Measurements from ENCODE around the gene CTBP1. TPM values are rescaled to one million over a fixed set of nuclear protein-coding genes. Genes with fewer than 3 reads are reported as not detected.
A peak's percentile ranks its signal among the peaks of the same experiment; 100 is the strongest.

The CTBP1 gene
- total RNA-seq, 3 donors from 2014 or later = 130 to 159 (median 133) TPM

DNA sequence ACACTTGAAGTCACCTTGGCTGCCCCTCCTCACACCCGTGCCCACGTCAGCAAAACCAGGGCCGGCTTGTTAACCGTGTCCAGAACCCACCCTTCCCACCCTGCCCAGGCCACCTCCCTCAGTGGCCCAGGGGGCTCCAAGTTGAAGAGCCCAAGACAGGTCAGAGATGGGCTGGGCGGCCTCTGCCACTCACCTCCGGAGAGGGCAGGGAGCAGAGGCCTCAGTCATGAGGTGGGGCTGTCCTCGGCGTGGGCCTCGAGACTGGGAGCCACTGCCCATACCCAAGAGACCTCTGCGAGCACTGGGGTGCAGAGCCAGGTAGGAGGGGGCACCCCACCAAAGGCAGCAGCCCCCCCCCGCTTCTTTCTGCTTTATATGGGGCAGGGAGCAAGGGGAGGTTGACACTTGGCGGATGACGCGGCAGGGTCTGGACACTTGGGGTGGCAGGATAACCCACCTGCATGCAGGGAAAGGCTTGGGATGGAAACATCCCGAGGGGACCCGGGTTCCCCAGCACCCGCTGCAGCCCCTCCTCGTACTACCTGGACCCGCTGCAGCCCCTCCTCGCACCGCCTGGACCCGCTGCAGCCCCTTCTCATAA lies 38.6 kb downstream of the CTBP1 start:
- intact Hi-C loops (cut with DNase I; ENCODE audit: low total_unique reads) = loop anchor here (10.0 kb wide), 1 partner anchor 456 kb away; no protein-coding TSS in a partner anchor
- DNase-seq (ENCODE audit: low spot score in 2 of 2) = no peak
- no peaks in the 10 kb centered on the region for H3K9me3 ChIP-seq
- peak overlapping the region in 1 of 3 donors; percentile 16 for H3K4me3 ChIP-seq
- peak overlapping the region in 1 of 2 donors; percentile 85 for H3K27ac ChIP-seq
- TF ChIP-seq POLR2AphosphoS5 (IDR thresholded peaks at IDR 0.05) (no peak), POLR2A (IDR thresholded peaks at IDR 0.05) (no peak)
- TF ChIP-seq, protein P1, sequence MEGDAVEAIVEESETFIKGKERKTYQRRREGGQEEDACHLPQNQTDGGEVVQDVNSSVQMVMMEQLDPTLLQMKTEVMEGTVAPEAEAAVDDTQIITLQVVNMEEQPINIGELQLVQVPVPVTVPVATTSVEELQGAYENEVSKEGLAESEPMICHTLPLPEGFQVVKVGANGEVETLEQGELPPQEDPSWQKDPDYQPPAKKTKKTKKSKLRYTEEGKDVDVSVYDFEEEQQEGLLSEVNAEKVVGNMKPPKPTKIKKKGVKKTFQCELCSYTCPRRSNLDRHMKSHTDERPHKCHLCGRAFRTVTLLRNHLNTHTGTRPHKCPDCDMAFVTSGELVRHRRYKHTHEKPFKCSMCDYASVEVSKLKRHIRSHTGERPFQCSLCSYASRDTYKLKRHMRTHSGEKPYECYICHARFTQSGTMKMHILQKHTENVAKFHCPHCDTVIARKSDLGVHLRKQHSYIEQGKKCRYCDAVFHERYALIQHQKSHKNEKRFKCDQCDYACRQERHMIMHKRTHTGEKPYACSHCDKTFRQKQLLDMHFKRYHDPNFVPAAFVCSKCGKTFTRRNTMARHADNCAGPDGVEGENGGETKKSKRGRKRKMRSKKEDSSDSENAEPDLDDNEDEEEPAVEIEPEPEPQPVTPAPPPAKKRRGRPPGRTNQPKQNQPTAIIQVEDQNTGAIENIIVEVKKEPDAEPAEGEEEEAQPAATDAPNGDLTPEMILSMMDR (IDR thresholded peaks at IDR 0.05) = no peak
- no peaks in the 10 kb centered on the region for H3K27me3 ChIP-seq
- H3K36me3 ChIP-seq = no peaks in the 10 kb centered on the region
- H3K4me1 ChIP-seq = peaks cover 3 to 5% of the 10 kb centered on the region in 2 donors

DNA sequence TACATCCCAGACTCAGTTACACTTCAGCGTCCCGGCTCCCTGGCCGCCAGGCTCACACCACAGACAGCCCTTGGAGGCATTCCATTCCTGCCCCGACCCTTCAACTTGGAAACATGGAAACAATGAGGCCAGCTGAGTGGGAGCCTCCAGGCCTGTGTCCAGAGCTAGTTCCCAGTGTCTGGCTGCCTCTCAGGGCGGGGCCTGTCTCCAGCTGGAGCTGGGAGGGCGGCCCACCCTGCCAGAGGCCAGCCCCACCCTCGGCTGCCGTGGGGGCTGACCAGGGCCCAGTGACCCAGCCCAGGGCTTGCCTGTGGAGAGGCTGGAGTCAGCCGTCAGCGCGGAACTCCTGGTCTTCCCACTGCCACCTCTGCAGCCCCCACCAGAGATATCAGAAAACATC lies 39.1 kb downstream of the CTBP1 start:
- DNase-seq (ENCODE audit: low spot score in 2 of 2) = no peak
- intact Hi-C loops (cut with DNase I; ENCODE audit: low total_unique reads) = loop anchor here (10.0 kb wide), 1 partner anchor 455 kb away; no protein-coding TSS in a partner anchor
- Histone ChIP-seq H3K27me3 (no peaks in the 10 kb centered on the region), H3K9me3 (no peaks in the 10 kb centered on the region), H3K27ac (peak overlapping the region in 1 of 2 donors; percentile 85), H3K4me3 (peak overlapping the region in 1 of 3 donors; percentile 40), H3K36me3 (no peaks in the 10 kb centered on the region), H3K4me1 (peaks cover 3 to 5% of the 10 kb centered on the region in 2 donors)
- peak in 2 of 3 donors; percentile 9 to 45 for TF ChIP-seq POLR2AphosphoS5 (IDR thresholded peaks at IDR 0.05)
- TF ChIP-seq, protein P1 (IDR thresholded peaks at IDR 0.05) = no peak
- no peak for TF ChIP-seq POLR2A (IDR thresholded peaks at IDR 0.05)

DNA sequence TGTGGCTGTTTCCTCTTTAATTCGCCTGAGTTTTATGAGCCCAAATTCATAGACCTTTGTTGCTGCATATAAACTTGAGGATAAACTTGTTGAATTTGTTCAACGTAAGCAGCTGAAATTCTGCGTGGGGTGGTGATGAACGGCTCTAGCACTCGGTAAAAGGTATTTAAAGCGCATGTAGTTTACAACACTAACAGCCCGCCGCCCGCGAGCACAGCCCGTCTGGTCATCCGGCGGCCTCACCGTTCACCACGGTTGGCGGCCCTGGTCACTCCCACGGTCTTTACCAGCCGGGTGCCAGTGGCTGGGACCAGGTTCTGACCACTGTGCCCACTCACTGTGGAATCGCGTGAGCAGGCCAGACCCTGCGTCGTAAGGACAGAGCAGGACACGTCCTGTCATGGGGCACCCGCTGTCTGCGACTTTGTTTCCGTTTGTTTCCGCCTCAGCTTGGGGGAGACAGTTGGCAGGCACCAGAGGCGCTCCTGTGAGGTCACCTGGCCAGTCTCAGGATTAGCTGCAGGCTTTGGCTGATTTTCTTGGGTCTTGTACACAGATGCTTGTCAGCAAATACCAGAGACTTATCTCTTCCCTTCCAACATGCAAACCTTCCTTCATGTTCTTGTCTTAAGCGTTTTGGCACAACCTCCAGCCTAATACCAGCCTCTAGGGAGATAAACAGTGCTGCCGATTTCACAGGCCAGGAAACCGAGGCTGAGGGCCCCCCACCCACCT lies 39.8 kb downstream of the CTBP1 start:
- intact Hi-C loops (cut with DNase I; ENCODE audit: low total_unique reads) = no loop called here
- no peaks in the 10 kb centered on the region for H3K27me3 ChIP-seq
- H3K9me3 ChIP-seq = no peaks in the 10 kb centered on the region
- no peaks in the 10 kb centered on the region for H3K36me3 ChIP-seq
- H3K4me3 ChIP-seq = peak overlapping the region in 1 of 3 donors; percentile 40
- peak overlapping the region; percentile 40 to 85 for H3K27ac ChIP-seq
- TF ChIP-seq POLR2A (IDR thresholded peaks at IDR 0.05) (no peak), POLR2AphosphoS5 (IDR thresholded peaks at IDR 0.05) (no peak)
- TF ChIP-seq, protein P1 (IDR thresholded peaks at IDR 0.05) = no peak
- peaks cover 3 to 5% of the 10 kb centered on the region in 2 donors for H3K4me1 ChIP-seq
- DNase-seq (ENCODE audit: low spot score in 2 of 2) = no peak

DNA sequence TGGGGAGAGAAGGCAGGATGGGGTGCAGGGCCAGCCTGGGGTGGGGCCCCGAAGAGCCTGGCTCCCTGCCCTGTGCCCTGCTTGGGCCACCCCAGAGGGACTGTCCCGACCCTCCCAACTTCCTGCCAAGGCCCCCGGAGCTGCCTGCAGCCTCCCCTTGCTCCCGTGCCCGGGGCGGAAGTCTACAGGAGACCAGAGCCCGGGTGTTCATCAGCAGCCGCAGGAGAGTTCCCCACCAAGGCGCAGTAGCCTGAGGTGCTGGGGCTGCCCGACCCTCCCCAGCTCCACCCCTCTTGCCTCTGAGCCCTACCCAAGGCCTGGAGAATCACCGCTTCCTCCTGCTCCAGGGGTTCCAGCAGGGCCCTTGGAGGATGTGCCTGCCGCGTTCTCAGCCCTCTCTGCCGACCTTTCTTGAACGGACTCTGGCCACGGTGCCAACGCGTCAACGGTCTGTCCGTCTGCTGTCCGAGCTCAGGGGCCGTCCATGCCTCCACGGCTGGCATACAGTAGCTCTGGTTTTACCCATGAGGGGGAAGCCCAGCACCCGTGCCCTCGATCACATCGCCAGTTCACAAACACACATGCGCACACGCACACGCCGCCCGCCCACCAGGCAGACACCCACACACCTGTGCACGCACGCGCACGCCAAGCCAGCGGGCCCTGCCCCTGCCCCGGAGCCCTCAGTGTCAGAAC lies 40.5 kb downstream of the CTBP1 start:
- H3K4me1 ChIP-seq = peaks cover 3 to 5% of the 10 kb centered on the region in 2 donors
- no peak for DNase-seq (ENCODE audit: low spot score in 2 of 2)
- TF ChIP-seq, protein P1 (IDR thresholded peaks at IDR 0.05) = no peak
- TF ChIP-seq POLR2AphosphoS5 (IDR thresholded peaks at IDR 0.05) (no peak), POLR2A (IDR thresholded peaks at IDR 0.05) (no peak)
- peak overlapping the region in 1 of 3 donors; percentile 40 for H3K4me3 ChIP-seq
- H3K27ac ChIP-seq = peak overlapping the region; percentile 40 to 85
- no peaks in the 10 kb centered on the region for H3K36me3 ChIP-seq
- no peaks in the 10 kb centered on the region for H3K9me3 ChIP-seq
- no peaks in the 10 kb centered on the region for H3K27me3 ChIP-seq
- intact Hi-C loops (cut with DNase I; ENCODE audit: low total_unique reads) = no loop called here

Data from breast epithelium (tissue), 4 donors.